HL-60 (cell line): Measurements from ENCODE around the gene C18orf32.

Experiments
- DNase-seq, 2 experiments: peaks; one replicate each; pipeline ENCODE4 v3.0.0-alpha.2; 2010 to 2020; ENCODE audit warnings: low read depth in 1 of 2, low spot score in 1 of 2
- H3K27ac ChIP-seq: fragments of 250-450 bp; sonication (Bioruptor Pico); replicated peaks from 2 replicates; pipeline ENCODE4 v1.5.1; 2020; ENCODE audit warnings: mild to moderate bottlenecking, moderate library complexity
- H3K27me3 ChIP-seq: fragments of 250-450 bp; sonication (Bioruptor Pico); 2 replicates; pipeline ENCODE4 v1.5.1; 2021; ENCODE audit warnings: mild to moderate bottlenecking, moderate library complexity; ENCODE audit not compliant: insufficient read depth, poor library complexity, severe bottlenecking
- H3K4me3 ChIP-seq: replicated peaks from 2 replicates; pipeline ENCODE4 v1.5.1; 2011; ENCODE audit warnings: mild to moderate bottlenecking, control low read depth, low read length; ENCODE audit not compliant: insufficient read depth
- CTCF ChIP-seq: IDR thresholded peaks from one replicate; pipeline ENCODE4 v1.5.1; 2011; ENCODE audit warnings: low read length, control low read depth, inconsistent platforms; ENCODE audit not compliant: insufficient read depth
- GABPA ChIP-seq: IDR thresholded peaks from 2 replicates; pipeline ENCODE4 v1.6.1; 2012; ENCODE audit warnings: low read depth
- POLR2AphosphoS5 ChIP-seq: IDR thresholded peaks from 2 replicates; pipeline ENCODE4 v1.6.1; 2012; ENCODE audit warnings: low read depth
- REST ChIP-seq: IDR thresholded peaks from 2 replicates; pipeline ENCODE4 v1.6.1; 2012; ENCODE audit warnings: low read depth; ENCODE audit not compliant: insufficient replicate concordance
- SPI1 ChIP-seq: IDR thresholded peaks from 2 replicates; pipeline ENCODE4 v1.6.1; 2012; ENCODE audit warnings: low read depth, mild to moderate bottlenecking, borderline replicate concordance

C18orf32 gene

GRCh38 chr18:49460976-49461601 lies 25.9 kb downstream of the C18orf32 start:
- Histone ChIP-seq H3K27ac (peak overlapping the region; percentile 77), H3K27me3 (no peaks in the 10 kb centered on the region), H3K4me3 (peak overlapping the region; percentile 100)
- TF ChIP-seq POLR2AphosphoS5 = no peak
- no peak for TF ChIP-seq GABPA
- TF ChIP-seq CTCF = no peak
- TF ChIP-seq REST = no peak
- no peak for TF ChIP-seq SPI1
- no peak for DNase-seq

GRCh38 chr18:49459404-49460171 lies 27.4 kb downstream of the C18orf32 start:
- Histone ChIP-seq H3K4me3 (peak overlapping the region; percentile 100), H3K27me3 (no peaks in the 10 kb centered on the region), H3K27ac (peak overlapping the region; percentile 77)
- peak in 1 of 2 experiments; percentile 40 for DNase-seq
- TF ChIP-seq REST = no peak
- no peak for TF ChIP-seq POLR2AphosphoS5
- peak; percentile 55; the same call in 1 of the 2 replicates for TF ChIP-seq SPI1

- TF ChIP-seq POLR2AphosphoS5 = no peak
- no peak for TF ChIP-seq SPI1
- no peak for TF ChIP-seq CTCF
- TF ChIP-seq GABPA = no peak
- no peak for TF ChIP-seq REST
- Histone ChIP-seq H3K27ac (no peak overlapping the region), H3K27me3 (no peaks in the 10 kb centered on the region), H3K4me3 (no peak overlapping the region)
- DNase-seq = no peak
These were observed 29.4 kb downstream of the C18orf32 start for GRCh38 chr18:49457616-49458015.
